ENCODE results near the gene TEX29.

DNA sequence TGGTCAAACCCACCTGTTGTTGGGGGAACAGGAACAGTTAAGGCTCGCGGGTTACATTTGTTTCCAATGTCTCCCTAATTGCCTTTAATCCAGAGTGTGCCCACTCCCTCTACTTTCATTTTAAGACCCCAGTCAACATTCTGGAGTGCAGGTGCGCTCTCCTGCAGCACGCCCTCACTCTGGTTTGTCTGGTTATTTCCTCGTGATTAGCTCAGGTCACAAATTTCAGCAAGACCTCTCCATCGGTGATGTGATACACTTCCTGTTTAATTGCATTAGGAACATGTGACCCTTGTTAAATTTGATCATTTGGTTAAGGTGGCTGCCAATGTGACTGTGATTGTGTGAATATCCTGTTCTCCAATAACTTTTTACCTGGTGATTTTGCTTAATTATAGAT, 53.0 kb downstream of the TEX29 start:
- TF ChIP-seq, protein P1, sequence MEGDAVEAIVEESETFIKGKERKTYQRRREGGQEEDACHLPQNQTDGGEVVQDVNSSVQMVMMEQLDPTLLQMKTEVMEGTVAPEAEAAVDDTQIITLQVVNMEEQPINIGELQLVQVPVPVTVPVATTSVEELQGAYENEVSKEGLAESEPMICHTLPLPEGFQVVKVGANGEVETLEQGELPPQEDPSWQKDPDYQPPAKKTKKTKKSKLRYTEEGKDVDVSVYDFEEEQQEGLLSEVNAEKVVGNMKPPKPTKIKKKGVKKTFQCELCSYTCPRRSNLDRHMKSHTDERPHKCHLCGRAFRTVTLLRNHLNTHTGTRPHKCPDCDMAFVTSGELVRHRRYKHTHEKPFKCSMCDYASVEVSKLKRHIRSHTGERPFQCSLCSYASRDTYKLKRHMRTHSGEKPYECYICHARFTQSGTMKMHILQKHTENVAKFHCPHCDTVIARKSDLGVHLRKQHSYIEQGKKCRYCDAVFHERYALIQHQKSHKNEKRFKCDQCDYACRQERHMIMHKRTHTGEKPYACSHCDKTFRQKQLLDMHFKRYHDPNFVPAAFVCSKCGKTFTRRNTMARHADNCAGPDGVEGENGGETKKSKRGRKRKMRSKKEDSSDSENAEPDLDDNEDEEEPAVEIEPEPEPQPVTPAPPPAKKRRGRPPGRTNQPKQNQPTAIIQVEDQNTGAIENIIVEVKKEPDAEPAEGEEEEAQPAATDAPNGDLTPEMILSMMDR (IDR thresholded peaks at IDR 0.05) = no peak
- no peak for TF ChIP-seq POLR2A (IDR thresholded peaks at IDR 0.05)
